Fibroblast of villous mesenchyme (primary cell): ENCODE results near the gene RASSF8. TPM values are rescaled to one million over a fixed set of nuclear protein-coding genes. Genes with fewer than 3 reads are reported as not detected.

ENCODE experiments used
- DNase-seq: peaks from one replicate; pipeline ENCODE4 v3.0.0-alpha.2; 2010; ENCODE audit warnings: low read depth
- H3K4me3 ChIP-seq: 2 replicates; pipeline ENCODE4 v1.5.1; 2011; ENCODE audit warnings: low read depth, mild to moderate bottlenecking, low read length
- CTCF ChIP-seq: IDR thresholded peaks from 2 replicates; pipeline ENCODE4 v1.5.1; 2012; ENCODE audit warnings: low read depth, mild to moderate bottlenecking, low read length; ENCODE audit not compliant: insufficient read depth
- total RNA-seq: library from RNA; depleted of rRNA; stranded (reverse); fragments of >200 nt; gene quantifications from 2 replicates; pipeline ENCODE4 v1.2.3, GENCODE V29; 2012

RASSF8 gene
- total RNA-seq, 1 donor = 127 TPM

- no peak for TF ChIP-seq CTCF
- DNase-seq = no peak
- H3K4me3 ChIP-seq = no peak overlapping the region
Observed at GRCh38 chr12:25995906-25996305, 37.4 kb downstream of the RASSF8 start.

- H3K4me3 ChIP-seq = no peak overlapping the region
- no peak for DNase-seq
- no peak for TF ChIP-seq CTCF
Observed at GRCh38 chr12:25996677-25997076, 38.2 kb downstream of the RASSF8 start.

- peak; percentile 73 for DNase-seq
- no peak overlapping the region for H3K4me3 ChIP-seq
- TF ChIP-seq CTCF = no peak
Observed at GRCh38 chr12:25997201-25997963, 38.9 kb downstream of the RASSF8 start.

GRCh38 chr12:26000898-26001297 is 42.4 kb downstream of the RASSF8 start:
- no peak for DNase-seq
- H3K4me3 ChIP-seq = no peak overlapping the region
- TF ChIP-seq CTCF = no peak

GRCh38 chr12:26001530-26001929 is 43.0 kb downstream of the RASSF8 start:
- no peak for TF ChIP-seq CTCF
- DNase-seq = no peak
- no peak overlapping the region for H3K4me3 ChIP-seq

GRCh38 chr12:26003065-26003464 is 44.6 kb downstream of the RASSF8 start:
- TF ChIP-seq CTCF = no peak
- H3K4me3 ChIP-seq = no peak overlapping the region
- DNase-seq = no peak

GRCh38 chr12:26007566-26007965 is 49.1 kb downstream of the RASSF8 start:
- no peak overlapping the region for H3K4me3 ChIP-seq
- DNase-seq = no peak
- TF ChIP-seq CTCF = no peak
